T-helper 2 cell treated with Interferon-gamma antibody and Interleukin-4, amounts not matched to agents 100 ng/mL and 5 ng/mL, for 36 hours (primary cell): ENCODE measurements around the gene SPRED2. TPM values are rescaled to one million over a fixed set of nuclear protein-coding genes. Genes with fewer than 3 reads are reported as not detected.

ENCODE experiments used
- intact Hi-C: fragments of 100-400 bp; cut with micrococcal nuclease; formaldehyde crosslinking; loops from one replicate; pipeline ENCODE4 v1.15.1; 2023
- total RNA-seq: library from RNA; stranded (reverse); gene quantifications from 2 replicates; pipeline ENCODE4 v1.2.3, GENCODE V29; 2022

The SPRED2 gene
- total RNA-seq, 1 donor from 2014 or later = 7.7 TPM

DNA sequence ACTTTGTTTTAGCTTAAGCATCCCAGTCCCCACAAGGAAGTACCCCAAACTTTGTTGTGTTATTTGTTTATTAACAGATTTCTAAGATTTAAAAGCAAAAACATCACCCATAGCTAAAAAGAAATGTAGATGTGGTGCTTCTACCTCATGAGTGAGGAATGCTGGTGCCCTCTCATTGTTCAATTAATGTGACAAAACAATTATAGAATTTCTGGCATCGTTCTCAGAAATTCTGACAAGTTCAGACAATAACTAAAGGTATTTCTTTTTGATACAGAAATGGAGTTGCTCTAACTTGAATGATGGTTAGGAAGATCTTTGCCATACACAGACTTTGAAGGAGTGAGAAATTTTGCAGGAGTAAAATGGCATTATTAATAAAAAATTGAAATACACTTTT is 42.9 kb downstream of the SPRED2 start:
- intact Hi-C loops = no loop called here

GRCh38 chr2:65388596-65389390 is 43.6 kb downstream of the SPRED2 start:
- intact Hi-C loops = no loop called here

GRCh38 chr2:65388051-65388531 is 44.3 kb downstream of the SPRED2 start:
- intact Hi-C loops = no loop called here

DNA sequence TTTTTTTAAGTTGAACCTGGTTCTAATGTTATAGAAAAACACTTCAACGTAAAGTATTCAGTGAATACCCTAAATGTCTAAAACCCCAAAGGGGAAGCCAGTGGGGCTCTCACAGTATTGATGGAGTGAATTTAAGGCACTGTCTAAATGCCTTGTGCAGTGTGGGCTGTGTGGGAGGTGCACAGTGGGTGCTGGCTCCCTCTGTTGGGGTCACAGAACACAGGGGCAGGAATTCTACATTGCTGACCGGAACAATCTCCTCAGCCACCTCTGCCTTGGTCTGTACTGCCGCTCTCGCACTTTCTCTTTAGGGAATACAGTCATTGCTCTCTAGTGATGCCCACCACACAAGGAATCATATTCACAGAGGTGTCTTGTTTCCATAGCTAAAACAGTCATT is 45.4 kb downstream of the SPRED2 start:
- intact Hi-C loops = no loop called here

- intact Hi-C loops = no loop called here
These were observed 46.1 kb downstream of the SPRED2 start for GRCh38 chr2:65386344-65386743.

DNA sequence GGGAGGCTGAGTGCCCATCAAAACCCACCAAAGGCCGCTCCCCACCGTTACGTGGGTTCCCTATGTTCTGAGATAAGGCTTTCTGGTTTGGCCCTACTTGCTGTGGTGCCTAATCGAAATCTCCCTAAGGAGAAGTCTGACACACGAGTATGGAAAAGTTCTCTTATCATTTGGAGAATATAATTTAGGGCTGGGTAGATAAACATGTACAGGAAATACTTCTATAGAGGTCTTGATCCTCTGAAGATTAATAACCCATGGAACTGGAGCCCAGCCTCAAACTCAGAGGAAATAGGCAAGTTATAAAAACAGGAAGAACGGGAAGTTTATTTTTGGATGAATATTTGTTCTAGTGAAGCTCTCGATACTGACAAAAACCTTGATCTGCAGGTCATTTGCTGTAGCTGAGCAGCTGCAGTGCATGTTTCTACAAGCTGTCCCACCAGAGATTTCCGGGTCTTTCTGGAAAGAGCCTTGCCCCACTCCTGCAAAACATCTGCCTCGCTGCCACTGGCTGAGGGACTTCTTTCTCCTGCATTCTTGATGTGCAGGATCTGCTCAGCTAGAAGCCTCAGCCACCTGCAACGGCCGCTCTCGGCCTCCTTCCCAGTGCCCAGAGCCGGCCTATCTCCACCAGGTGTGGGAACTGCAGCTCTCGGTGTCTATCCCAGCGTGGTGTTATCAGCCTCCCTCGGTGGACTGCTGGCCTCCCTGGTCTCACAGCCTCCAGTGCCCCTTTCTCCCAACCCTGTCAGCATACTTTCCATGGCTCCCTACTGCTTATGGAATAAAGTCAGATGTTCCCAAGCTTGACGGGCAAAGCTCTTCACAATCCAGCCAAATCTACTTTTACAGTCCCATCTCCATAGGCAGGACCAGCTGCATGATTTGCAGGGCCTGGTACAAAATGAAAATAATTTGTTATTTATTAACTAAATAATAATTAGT is 48.6 kb downstream of the SPRED2 start:
- intact Hi-C loops = loop anchor here (2.0 to 5.0 kb wide), 2 partner anchors 47 to 168 kb away; no protein-coding TSS in a partner anchor

DNA sequence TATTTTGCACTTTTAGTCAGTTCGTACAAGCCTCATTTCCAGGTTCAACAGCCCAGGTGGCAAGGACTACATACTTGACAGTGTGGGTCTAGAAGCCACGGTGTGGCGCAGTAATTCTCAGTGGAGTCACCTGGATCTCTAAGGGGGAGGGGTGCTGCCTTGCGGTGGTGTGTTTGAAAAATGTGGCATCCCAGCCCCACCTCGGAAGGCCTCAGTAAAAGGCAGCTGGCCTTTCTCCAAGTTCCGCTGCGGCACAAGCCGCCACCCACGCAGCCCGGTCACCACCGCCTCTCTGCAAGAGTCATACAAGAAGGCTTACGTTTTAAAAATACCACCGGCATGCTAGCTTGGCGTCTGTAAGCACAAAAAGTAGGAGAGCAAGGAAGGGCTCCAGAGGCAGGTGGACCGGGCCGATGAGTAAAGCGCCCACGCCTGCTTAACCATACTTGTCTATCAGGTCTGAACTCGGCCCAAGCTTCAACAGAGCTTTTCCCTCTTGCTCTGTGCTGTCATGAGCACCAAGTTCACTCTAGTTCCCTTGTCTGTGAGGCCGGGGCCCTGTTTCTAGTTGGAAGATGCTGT is 49.5 kb downstream of the SPRED2 start:
- intact Hi-C loops = loop anchor here (2.0 to 5.0 kb wide), 2 partner anchors 48 to 169 kb away; no protein-coding TSS in a partner anchor

DNA sequence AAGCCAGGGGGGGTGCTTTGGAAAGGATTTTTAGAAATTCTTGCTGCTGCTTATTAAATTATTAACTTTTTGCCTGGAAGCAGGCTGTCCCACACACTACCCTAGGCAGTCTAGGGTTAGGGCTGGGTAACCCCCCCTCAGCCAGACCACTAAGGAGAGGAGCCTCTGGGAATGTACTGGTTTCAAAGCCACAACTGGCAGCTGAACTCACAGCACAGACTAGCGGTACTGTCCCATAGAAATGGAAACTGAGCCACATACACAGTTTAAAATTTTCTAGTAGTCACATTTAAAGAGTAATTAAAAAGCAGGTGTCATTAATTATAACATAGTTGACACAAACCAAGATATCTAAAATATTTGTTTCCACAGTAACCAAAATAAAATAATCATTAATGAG is 50.1 kb downstream of the SPRED2 start:
- intact Hi-C loops = loop anchor here (2.0 to 5.0 kb wide), 2 partner anchors 48 to 170 kb away; no protein-coding TSS in a partner anchor

GRCh38 chr2:65381607-65382051 is 50.8 kb downstream of the SPRED2 start:
- intact Hi-C loops = loop anchor here (2.0 to 5.0 kb wide), 2 partner anchors 49 to 171 kb away; no protein-coding TSS in a partner anchor

GRCh38 chr2:65380255-65380654 is 52.1 kb downstream of the SPRED2 start:
- intact Hi-C loops = loop anchor here (5.0 kb wide), 1 partner anchor 172 kb away; no protein-coding TSS in a partner anchor

- intact Hi-C loops = loop anchor here (5.0 kb wide), 1 partner anchor 173 kb away; no protein-coding TSS in a partner anchor
These were observed 52.7 kb downstream of the SPRED2 start for GRCh38 chr2:65379721-65380171.

DNA sequence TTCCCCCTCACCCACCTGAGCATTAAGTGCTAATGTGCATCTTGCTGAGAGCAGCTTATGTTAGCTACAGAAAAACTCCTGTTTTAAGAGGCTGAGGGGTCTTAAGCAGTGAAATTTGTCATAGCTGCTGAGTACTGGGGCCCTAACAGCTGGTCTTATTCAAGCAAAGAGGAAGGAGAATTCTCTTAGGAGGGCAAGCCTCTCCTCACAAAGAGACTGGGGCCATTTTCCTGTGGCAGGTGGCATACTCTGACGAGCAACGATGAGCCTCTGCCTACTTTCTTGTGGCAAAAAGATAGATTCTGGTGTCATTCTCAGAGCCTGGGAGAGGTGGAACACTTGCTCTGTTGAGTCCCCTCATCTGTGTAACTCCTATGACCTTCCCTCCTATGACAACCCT is 53.2 kb downstream of the SPRED2 start:
- intact Hi-C loops = no loop called here

GRCh38 chr2:65378290-65378689 is 54.1 kb downstream of the SPRED2 start:
- intact Hi-C loops = no loop called here

GRCh38 chr2:65377556-65378192 is 54.7 kb downstream of the SPRED2 start:
- intact Hi-C loops = no loop called here

GRCh38 chr2:65375723-65376122 is 56.7 kb downstream of the SPRED2 start:
- intact Hi-C loops = no loop called here

GRCh38 chr2:65374999-65375398 is 57.4 kb downstream of the SPRED2 start:
- intact Hi-C loops = no loop called here

- intact Hi-C loops = no loop called here
These were observed 57.8 kb downstream of the SPRED2 start for GRCh38 chr2:65374575-65374974.

DNA sequence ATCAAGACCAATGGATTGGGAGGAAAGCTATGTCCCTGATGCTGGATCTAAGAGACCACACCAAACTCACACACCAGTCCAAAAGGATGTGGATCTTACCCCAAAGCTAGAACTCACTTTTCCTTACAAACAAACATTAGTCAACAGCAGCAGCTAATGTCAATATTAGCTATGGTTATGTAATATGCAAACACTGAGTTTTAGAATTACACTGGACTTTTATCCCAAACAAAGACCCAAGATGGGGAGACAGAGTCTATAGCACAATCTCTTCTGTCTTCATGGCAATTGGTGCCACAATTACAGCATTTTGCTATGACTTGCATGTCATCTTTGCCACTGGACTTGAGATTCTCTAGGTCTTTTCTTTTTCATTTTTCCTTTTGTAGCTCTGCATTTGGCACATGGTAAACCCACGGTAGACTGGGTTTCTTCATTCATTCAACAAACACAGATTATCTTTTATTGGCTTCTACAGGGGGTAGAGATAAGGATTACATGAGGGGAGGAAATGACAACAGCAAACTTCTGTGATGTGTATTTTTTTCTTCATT is 59.0 kb downstream of the SPRED2 start:
- intact Hi-C loops = loop anchor here (1.0 kb wide), 1 partner anchor 45 kb away; no protein-coding TSS in a partner anchor

GRCh38 chr2:65372619-65373018 is 59.8 kb downstream of the SPRED2 start:
- intact Hi-C loops = loop anchor here (1.0 kb wide), 1 partner anchor 44 kb away; no protein-coding TSS in a partner anchor

DNA sequence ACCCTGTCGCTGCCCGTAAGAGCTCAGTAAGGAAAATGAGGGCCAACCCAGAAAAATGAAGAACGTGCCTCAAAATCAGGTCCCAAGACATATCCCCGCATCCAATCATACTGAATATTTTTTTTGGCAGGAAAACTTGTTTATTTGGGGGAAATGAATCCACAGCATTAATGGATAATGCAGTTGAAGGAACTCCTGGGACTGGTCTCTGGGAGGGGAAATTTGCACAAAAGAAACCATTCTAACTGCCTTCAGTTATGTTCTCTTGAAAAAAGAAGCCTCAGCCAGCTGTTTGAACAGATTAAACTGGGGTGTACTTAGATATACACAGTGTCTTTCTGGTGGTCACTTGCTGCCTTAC is 61.3 kb downstream of the SPRED2 start:
- intact Hi-C loops = no loop called here
